Measurements from ENCODE around the gene CHN2.

Gene CHN2

DNA sequence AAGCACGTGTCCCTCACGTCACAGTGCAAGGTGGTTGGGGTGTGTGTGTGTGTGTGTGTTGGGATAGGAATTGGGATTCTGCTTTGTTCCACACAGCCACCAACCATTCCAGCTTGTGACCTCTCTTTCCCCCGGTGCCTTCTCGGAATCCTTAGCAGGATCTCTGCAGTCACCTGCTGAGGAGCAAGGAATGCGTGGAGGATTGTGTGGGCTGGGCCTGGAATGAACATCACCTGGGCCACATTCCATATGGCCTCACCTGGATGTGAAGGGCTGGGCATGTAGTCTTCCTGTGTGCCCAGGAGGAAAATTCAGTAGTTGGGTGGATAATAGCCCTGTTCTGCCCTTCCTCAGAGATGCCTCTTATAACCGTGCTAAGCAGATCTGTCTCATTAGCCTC, 113.8 kb downstream of the CHN2 start:
- no peak for DNase-seq (ENCODE audit: low read depth in 2 of 2)

DNA sequence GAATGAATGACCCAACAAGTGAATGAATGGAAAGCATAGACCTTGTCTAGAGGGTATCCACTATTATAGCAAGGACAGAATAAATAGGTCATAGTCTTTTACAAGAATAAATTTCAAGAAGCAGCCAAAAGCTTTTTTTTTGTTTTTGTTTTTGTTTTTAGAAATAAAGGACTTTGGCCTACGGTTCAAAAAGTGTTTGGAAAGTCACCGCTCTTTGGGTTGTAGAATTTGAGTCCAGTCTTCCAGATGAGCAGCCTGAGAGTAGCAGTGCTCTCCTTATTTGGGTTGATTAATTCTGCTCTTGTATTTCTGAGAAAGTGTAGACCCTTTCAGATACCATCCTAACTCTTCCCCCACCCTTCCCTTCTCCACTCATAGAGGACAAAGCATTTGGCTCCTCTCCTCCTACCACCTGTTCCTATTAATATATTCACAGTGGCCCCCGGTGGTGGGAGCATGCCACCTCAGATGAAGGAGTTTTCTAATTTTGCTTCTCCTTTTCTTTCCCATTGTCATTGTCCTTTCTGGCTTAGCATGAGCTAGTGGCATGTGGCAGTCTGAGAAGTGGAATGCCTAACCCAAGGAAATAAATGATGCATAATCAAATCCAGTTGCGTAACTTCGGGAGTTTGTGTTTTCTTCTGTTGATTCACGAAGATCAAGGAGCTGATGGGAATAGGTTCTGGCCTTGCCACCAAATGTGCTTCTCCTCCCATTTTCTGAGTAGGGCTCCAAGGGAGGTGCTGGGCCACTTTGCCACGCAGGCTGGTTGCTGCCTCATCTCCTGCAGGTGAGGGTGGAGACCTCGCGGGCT, 114.7 kb downstream of the CHN2 start:
- DNase-seq (ENCODE audit: low read depth in 2 of 2): no peak

DNA sequence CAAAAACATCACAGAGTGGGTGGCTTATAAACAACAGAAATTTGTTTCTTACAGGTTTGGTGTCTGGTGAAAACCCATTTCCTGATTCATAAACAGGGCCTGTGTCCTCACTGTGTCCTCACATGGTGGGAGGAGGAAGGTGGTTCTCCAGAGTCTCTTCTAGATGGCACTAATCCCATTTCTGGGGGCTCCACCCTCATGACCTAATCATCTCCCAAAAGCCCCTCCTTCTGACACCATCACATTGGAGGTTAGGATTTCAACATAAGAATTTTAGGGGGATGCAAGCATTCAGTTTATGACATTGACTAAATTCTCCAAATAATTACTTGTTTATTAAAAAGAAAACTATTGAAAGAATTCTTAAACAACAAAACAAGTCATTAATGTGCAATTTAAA, 116.0 kb downstream of the CHN2 start:
- no peak for DNase-seq (ENCODE audit: low read depth in 2 of 2)

DNA sequence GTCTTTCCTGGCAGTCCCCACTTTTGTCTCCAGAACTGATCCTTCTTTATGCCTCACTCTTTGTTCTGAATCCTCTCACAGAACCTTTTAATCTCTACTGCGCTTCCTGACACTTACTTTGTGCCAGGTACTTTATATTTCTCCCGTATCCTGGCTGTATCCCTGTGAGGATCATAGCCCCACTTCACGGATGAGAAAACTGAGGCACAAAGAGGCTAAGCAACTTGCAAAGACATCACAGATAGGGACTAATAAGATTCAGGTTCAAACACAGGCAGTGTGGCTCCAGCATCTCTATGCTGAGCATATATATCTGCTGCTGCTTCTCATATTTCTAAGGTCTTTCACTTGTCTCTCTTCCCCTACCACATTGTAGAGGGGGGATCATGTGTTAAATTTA, 116.7 kb downstream of the CHN2 start:
- no peak for DNase-seq (ENCODE audit: low read depth in 2 of 2)

DNA sequence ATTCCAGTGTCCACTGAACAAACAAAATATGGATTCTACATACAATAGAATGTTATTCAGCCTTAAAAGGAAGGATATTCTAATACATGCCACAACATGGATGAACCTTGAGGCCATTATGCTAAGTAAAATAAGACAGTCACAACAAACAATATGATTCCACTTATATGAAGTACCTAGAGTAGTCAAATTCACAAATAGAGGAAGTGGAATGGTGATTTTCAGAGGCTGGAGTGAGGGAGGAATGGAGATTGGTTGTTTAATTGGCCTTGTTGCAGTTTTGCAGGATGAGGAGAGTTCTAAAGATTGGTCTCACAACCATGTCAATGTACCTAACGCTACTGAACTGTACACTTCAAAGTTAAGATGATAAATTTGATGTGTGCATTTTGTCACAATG, 119.6 kb downstream of the CHN2 start:
- no peak for DNase-seq (ENCODE audit: low read depth in 2 of 2)

- DNase-seq (ENCODE audit: low read depth in 2 of 2): no peak
These were observed 120.7 kb downstream of the CHN2 start for GRCh38 chr7:29315122-29315891.

GRCh38 chr7:29315892-29316270, 121.3 kb downstream of the CHN2 start:
- DNase-seq (ENCODE audit: low read depth in 2 of 2): no peak

DNA sequence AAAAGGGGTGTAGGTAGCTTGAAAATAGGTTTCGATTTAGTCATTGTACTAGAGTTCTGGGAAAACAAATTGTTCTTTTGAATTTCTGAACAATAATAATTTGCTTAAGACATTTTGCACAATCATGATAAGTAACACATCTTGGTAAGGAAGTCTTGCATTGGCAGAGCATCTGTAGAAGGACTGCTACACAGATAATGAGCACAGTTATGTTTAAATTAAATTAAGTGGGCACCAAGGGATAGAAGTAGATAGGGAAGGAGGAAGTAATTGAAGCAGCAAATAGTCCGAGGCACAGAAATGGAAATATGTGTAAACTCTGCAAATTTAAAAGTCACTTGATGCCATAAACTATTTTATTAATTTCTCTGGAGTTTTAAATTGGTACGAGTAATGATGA, 122.4 kb downstream of the CHN2 start:
- DNase-seq (ENCODE audit: low read depth in 2 of 2): no peak

- DNase-seq (ENCODE audit: low read depth in 2 of 2): no peak
These were observed 124.5 kb downstream of the CHN2 start for GRCh38 chr7:29318853-29319718.

DNA sequence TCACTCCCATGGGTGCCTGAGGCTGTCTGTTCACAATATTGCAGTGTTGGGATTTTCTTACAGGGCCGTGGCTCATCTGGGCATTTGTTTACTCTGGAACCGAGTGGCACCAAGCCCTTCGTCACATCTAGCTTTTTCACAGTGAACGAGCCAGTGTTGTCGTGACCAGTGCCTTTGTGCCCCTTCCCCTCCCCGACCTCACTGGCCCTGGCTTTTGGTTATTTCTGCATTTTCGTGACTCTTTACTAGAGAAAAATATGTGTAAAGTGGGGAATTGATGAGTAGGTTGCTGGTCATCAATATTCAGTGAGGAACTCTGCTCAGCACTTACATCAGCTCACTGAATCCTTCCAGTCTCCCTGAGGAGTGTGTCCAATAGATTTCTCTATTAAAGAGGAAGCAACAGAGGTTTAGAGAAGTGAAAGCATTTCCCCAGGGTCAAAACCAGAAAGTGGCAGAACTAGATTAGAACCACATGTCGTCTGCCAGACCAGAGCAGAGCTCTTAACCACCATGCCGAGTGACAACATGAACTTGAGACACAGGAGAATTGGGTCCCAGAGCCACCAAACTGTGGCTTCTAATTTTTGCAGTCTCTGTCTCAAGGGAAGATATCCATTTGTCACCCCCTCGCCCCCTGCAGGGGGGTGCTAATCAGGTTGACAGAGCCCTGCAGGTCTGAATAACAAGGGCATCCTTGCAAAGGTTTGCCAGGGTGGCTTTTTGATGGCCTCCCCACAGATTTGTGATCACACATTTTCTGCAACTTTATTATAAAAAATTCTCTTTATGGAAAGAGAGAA, 125.3 kb downstream of the CHN2 start:
- DNase-seq (ENCODE audit: low read depth in 2 of 2): no peak

- DNase-seq (ENCODE audit: low read depth in 2 of 2): no peak
These were observed 126.0 kb downstream of the CHN2 start for GRCh38 chr7:29320577-29320976.

DNA sequence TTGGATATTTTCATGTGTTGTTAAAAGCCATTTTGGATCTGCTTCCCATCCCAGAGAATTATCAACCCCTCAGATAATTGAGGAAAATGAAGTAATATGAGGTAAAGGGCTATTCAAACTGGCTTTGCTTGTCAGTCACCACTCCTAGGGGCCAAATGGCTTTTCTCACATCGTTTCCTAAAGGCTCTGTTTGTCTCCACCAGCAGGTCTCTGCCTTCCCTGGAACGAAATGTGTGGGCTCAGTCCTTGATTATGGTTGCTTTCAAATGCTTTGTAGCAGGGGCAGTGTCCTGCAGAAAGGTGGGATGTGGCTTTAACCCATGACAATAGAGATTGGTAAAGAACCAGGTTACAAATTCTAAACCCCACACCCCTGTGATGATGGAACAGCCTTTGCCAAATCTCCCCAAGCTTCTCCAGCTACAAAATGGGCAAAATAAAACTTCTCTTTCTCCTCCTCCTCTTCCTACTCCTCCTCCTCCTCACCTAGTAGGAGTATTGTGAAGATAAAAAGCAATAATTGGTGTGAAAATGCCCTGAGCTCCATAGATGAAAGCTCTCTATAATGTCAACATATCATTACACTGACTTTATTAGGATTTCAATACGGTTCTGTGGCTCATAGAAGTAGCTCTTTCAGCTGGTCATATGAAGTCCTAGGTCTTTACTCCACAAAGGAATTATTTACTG, 127.6 kb downstream of the CHN2 start:
- no peak for DNase-seq (ENCODE audit: low read depth in 2 of 2)

DNA sequence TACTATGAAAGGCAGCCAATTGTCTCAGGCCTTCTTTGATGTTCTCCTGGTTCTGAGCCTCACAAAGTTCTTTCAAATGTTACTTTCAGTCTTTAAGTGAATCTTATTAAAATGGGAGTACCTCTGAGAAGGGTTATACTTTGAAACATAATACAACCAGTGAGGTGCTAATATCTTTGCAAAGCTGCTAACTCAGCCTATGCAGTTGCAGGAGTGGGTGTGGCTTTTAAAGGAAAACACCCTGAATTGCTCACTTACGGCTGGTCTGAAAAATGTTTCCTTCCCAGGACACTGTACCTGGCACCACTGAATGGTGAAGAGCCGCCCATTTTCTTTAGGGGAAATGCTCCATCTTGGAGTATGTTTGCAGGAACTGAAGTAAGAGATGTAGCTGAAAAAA, 130.9 kb downstream of the CHN2 start:
- no peak for DNase-seq (ENCODE audit: low read depth in 2 of 2)

DNA sequence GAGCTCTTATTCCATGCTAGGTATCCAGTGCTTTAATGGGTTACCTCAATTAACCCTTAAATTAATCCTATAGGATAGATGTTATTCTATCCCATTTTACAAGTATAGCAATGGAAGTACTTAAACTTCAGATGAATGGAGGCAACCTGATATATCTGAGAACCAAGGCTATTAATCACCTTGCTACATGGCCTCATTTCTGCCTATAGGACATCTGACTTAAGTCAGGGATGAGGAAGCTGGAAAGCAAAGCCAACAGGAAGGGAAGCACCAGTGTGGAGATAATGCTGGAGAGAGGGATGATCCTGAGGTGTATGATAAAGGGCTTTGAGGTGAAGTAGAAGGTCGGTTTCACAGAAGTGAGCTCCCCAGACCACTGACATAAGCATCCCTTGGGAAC, 132.3 kb downstream of the CHN2 start:
- no peak for DNase-seq (ENCODE audit: low read depth in 2 of 2)

DNA sequence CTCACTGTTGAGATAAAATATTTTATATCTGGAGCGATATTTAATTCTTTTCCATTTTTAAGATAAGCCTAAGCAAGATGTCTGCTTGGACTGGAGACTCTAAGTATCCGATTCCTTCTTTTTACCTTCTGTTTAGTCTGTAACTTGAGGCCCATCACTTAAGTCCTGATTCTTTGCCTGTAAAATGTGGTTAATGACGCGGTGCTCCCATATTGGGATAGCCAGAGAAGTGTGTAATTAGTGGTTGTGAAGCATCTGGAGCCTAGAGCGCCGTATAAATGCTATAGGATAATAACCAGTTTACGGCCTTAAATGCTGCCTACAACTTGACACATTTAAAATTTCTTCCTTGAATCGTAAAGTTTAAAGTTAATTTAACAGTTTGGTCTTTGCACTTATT, 132.9 kb downstream of the CHN2 start:
- DNase-seq (ENCODE audit: low read depth in 2 of 2): no peak

DNA sequence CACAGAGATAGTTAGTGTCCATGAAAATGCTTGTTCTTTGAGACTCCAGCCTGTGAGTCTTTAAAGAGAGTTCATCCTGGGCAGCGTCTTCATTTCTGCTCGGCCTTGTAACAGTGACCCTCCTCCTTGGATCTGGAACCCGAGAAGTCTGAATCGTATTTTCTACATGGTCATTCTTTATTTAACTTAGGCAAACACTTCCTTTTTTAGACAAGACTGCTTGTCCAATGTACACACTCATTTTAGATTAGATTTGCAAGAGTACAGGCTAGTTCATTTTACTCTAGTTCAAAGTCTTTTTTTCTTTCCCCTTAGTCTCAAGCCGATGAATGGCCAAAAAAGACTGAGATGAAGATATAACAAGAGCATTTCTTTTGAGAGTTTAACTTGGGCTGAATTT, 133.5 kb downstream of the CHN2 start:
- DNase-seq (ENCODE audit: low read depth in 2 of 2): no peak

DNA sequence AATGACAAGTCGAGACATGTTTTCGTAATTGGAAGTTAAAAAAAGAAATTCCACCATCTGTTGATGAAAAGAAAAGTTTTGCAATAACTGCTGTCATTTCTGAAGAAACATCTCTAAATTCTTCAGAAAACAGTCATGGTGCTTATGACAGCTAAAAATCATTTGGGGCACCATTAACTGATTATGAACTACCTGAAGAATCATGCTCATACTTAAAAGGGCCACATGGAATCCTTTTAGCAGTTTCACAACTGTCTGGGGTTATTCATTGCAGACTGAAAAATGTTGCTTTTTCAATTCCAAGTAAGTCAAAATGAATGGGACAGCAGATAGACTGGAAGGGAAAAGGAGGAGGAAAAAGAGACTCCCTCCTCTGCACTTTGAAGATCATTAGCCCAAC, 134.2 kb downstream of the CHN2 start:
- DNase-seq (ENCODE audit: low read depth in 2 of 2): no peak

DNA sequence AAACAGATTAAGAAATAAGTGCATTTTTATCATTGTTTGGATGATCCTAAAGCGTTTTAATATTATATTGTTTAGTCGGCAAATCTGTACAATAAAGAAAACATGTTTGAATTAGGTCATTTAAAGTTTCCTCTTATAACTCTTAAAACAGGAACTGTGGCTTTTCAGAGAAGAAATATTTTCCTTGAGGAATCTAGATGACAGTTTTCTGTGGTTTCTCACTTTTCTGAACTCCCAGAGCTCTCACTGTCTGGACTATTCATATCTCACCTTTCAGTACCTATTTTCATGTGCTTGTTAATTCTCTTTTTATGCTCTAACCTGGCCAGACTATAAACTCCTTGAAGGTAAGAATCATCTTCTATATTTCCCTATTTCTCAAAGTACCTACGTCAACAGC, 135.1 kb downstream of the CHN2 start:
- no peak for DNase-seq (ENCODE audit: low read depth in 2 of 2)

- DNase-seq (ENCODE audit: low read depth in 2 of 2): no peak
These were observed 135.6 kb downstream of the CHN2 start for GRCh38 chr7:29330136-29330535.

DNA sequence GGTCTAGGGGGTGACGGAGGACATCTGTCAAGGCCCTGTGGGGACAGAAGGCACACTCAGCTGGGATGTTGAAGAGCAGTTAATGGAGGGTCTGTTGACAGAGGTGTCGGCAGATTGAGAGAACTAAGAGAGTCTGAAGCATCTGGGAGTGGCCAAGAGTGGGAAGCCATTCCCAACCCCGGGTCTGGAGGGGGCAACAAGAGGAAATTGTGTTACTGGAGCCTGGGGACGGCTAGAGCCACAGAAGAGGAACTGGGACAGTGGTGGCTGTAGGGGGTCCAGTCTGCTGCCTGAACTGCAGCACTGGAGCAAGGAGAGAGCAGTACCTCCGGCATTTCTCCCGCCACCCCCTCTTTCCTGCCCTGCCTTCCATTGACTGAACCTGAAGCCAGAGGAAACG, 136.6 kb downstream of the CHN2 start:
- no peak for DNase-seq (ENCODE audit: low read depth in 2 of 2)
